Cardiac muscle cell (in vitro differentiated cells and primary cell): Measurements from ENCODE around the gene RXFP3. TPM values are rescaled to one million over a fixed set of nuclear protein-coding genes. Genes with fewer than 3 reads are reported as not detected.

ENCODE experiments used
- DNase-seq, 2 donors: peaks; one replicate each; pipeline versions ENCODE4 v3.0.0 to v3.0.0-alpha.2; 2010 to 2017; ENCODE audit warnings: low read depth in 1 of 2, low spot score in 1 of 2
- H3K27ac ChIP-seq: fragments of 200-600 bp; sonication (generic); 2 replicates; pipeline ENCODE4 v1.5.1; 2016
- H3K27me3 ChIP-seq: fragments of 200-600 bp; sonication (generic); 2 replicates; pipeline ENCODE4 v1.6.0; 2016; ENCODE audit warnings: control low read depth
- H3K36me3 ChIP-seq: fragments of 200-600 bp; sonication (generic); 2 replicates; pipeline ENCODE4 v1.5.1; 2016; ENCODE audit warnings: control low read depth
- H3K4me1 ChIP-seq: fragments of 200-600 bp; sonication (generic); 2 replicates; pipeline ENCODE4 v1.8.1; 2017; ENCODE audit warnings: low read depth, mild to moderate bottlenecking, mixed run types
- H3K4me3 ChIP-seq: fragments of 200-600 bp; sonication (generic); 2 replicates; pipeline ENCODE4 v1.5.1; 2016; ENCODE audit warnings: mild to moderate bottlenecking
- H3K9me3 ChIP-seq: fragments of 200-600 bp; sonication (generic); 2 replicates; pipeline ENCODE4 v1.5.1; 2017; ENCODE audit warnings: low read depth, mild to moderate bottlenecking, control low read depth
- polyA plus RNA-seq: library from polyadenylated mRNA; unstranded; fragments of >200 nt; fragmentation: Nextera tagmentation; extraction: Ambion mirVana; gene quantifications from 2 replicates; pipeline ENCODE4 v1.2.1, GENCODE V29; 2016
- total RNA-seq: library from RNA; depleted of rRNA; stranded (reverse); fragments of >200 nt; gene quantifications from 2 replicates; pipeline ENCODE4 v1.2.3, GENCODE V29; 2016
- TF ChIP-seq, protein P1 (sequence below): IDR thresholded peaks from 2 replicates; pipeline ENCODE4 v1.5.1; 2012; ENCODE audit warnings: low read depth, mild to moderate bottlenecking, low read length

Gene RXFP3
- total and polyA plus RNA-seq, 2 experiments from 2014 or later = not detected

DNA sequence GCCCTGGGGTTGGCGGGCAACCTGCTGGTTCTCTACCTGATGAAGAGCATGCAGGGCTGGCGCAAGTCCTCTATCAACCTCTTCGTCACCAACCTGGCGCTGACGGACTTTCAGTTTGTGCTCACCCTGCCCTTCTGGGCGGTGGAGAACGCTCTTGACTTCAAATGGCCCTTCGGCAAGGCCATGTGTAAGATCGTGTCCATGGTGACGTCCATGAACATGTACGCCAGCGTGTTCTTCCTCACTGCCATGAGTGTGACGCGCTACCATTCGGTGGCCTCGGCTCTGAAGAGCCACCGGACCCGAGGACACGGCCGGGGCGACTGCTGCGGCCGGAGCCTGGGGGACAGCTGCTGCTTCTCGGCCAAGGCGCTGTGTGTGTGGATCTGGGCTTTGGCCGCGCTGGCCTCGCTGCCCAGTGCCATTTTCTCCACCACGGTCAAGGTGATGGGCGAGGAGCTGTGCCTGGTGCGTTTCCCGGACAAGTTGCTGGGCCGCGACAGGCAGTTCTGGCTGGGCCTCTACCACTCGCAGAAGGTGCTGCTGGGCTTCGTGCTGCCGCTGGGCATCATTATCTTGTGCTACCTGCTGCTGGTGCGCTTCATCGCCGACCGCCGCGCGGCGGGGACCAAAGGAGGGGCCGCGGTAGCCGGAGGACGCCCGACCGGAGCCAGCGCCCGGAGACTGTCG is 976 bp downstream of the RXFP3 start:
- no peaks in the 10 kb centered on the region for H3K36me3 ChIP-seq
- H3K27ac ChIP-seq = no peak overlapping the region
- peaks cover 27% of the 10 kb centered on the region for H3K27me3 ChIP-seq
- H3K9me3 ChIP-seq = no peaks in the 10 kb centered on the region
- TF ChIP-seq, protein P1, sequence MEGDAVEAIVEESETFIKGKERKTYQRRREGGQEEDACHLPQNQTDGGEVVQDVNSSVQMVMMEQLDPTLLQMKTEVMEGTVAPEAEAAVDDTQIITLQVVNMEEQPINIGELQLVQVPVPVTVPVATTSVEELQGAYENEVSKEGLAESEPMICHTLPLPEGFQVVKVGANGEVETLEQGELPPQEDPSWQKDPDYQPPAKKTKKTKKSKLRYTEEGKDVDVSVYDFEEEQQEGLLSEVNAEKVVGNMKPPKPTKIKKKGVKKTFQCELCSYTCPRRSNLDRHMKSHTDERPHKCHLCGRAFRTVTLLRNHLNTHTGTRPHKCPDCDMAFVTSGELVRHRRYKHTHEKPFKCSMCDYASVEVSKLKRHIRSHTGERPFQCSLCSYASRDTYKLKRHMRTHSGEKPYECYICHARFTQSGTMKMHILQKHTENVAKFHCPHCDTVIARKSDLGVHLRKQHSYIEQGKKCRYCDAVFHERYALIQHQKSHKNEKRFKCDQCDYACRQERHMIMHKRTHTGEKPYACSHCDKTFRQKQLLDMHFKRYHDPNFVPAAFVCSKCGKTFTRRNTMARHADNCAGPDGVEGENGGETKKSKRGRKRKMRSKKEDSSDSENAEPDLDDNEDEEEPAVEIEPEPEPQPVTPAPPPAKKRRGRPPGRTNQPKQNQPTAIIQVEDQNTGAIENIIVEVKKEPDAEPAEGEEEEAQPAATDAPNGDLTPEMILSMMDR = no peak
- no peaks in the 10 kb centered on the region for H3K4me1 ChIP-seq
- no peak overlapping the region for H3K4me3 ChIP-seq
- DNase-seq = peak in 1 of 2 donors; percentile 10

DNA sequence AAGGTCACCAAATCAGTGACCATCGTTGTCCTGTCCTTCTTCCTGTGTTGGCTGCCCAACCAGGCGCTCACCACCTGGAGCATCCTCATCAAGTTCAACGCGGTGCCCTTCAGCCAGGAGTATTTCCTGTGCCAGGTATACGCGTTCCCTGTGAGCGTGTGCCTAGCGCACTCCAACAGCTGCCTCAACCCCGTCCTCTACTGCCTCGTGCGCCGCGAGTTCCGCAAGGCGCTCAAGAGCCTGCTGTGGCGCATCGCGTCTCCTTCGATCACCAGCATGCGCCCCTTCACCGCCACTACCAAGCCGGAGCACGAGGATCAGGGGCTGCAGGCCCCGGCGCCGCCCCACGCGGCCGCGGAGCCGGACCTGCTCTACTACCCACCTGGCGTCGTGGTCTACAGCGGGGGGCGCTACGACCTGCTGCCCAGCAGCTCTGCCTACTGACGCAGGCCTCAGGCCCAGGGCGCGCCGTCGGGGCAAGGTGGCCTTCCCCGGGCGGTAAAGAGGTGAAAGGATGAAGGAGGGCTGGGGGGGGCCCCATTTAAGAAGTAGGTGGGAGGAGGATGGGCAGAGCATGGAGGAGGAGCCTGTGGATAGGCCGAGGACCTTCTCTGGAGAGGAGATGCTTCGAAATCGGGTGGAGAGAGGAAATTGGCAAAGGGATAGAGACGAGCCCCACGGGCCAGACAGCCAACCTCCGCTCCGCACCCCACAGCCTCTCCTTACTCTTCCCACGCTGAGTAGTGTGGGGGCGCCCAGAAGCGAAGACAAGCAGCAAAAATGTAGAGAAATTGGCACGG is 1.7 kb downstream of the RXFP3 start:
- Histone ChIP-seq H3K4me1 (no peaks in the 10 kb centered on the region), H3K36me3 (no peaks in the 10 kb centered on the region), H3K27me3 (peaks cover 27% of the 10 kb centered on the region), H3K4me3 (no peak overlapping the region), H3K27ac (no peak overlapping the region), H3K9me3 (no peaks in the 10 kb centered on the region)
- no peak for DNase-seq
- TF ChIP-seq, protein P1 = no peak

DNA sequence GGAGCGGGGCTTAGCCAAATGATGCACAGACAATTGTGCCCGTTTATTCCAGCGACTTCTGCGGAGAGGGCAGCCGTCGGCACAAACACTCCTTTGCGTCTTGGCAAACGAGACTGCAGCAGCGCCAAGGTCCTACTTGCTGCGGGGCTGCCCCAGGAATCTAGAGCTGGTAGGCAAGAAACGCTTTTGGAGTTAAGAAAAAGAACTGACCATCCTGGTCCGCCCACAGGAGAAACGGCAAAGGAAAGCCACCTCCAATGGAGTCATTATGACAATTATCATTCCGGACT is 2.3 kb downstream of the RXFP3 start:
- no peaks in the 10 kb centered on the region for H3K36me3 ChIP-seq
- TF ChIP-seq, protein P1 = no peak
- DNase-seq = no peak
- no peaks in the 10 kb centered on the region for H3K9me3 ChIP-seq
- no peaks in the 10 kb centered on the region for H3K4me1 ChIP-seq
- H3K4me3 ChIP-seq = no peak overlapping the region
- H3K27me3 ChIP-seq = peaks cover 27% of the 10 kb centered on the region
- no peak overlapping the region for H3K27ac ChIP-seq

DNA sequence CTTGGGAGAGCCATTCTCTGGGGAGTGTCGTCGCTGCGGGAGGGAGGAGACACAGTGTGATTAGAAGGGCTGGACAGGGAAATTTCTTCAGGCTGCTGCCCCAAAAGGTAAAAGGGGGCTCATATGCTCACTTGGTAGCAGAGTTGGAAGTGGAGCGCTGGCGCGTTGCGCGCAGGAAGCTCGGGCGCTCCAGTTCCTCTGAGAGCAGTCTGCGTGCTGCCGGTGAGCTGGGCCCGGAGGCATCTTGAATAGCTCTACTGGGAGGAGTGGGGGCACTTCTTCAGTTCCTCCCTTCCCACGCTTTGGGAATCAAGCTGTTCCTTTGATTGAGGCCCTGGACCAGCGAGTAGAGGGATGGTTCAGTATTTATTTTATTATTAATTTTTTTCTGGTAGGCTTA is 2.7 kb downstream of the RXFP3 start:
- peaks cover 27% of the 10 kb centered on the region for H3K27me3 ChIP-seq

DNA sequence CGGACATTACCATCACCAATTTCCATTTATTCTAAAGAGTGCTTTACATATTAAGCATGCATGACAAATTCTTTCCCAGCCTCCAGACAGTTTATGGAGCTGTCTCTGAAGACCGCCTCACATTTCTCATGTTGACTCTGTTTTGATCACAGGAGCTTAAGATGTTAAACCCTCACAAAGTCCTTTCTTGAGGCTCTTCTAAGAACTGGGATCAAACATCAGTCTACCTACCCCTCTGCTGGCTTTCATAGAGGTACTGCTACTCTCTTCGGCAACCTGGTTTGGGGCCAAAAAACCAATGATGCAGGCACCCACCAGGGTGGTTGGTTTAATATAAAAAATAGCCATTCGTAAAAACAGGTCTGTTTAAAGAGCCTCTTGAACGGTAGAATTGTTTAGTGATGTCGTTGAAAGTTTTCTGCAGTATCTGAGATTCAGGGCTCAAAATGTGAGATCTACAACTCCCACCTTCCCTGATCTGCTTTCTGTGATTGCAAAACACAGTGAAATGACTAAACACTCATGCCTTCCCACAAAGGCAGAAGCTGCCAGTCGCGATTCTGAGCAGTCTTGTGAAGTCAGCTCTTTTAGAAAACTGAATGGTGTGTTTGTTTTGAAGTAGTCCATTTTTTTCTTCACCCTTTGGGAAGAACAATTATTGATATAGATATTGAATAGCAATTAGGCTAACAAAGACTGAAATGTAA is 3.5 kb downstream of the RXFP3 start:
- Histone ChIP-seq H3K36me3 (no peaks in the 10 kb centered on the region), H3K4me3 (no peak overlapping the region), H3K9me3 (no peaks in the 10 kb centered on the region), H3K27ac (no peak overlapping the region), H3K27me3 (peaks cover 27% of the 10 kb centered on the region), H3K4me1 (no peaks in the 10 kb centered on the region)
- DNase-seq = peak in 1 of 2 donors; percentile 75
- TF ChIP-seq, protein P1 = no peak

More for the DNA sequence above, 2.7 kb downstream of the RXFP3 start:
- H3K27ac ChIP-seq = no peak overlapping the region
- DNase-seq = no peak
- H3K4me3 ChIP-seq = no peak overlapping the region
- no peaks in the 10 kb centered on the region for H3K9me3 ChIP-seq
- H3K4me1 ChIP-seq = no peaks in the 10 kb centered on the region
- H3K36me3 ChIP-seq = no peaks in the 10 kb centered on the region
- TF ChIP-seq, protein P1 = no peak
